SU-DHL-6 (cell line): ENCODE data around the gene NMB.

Experiments used
- H2AFZ ChIP-seq: fragments of 200-600 bp; sonication (generic); 2 replicates; pipeline ENCODE4 v1.6.1; 2014; ENCODE audit warnings: low read depth, mild to moderate bottlenecking, moderate library complexity, mixed read lengths, antibody characterized with exemption, low read length; ENCODE audit not compliant: severe bottlenecking
- H3F3A ChIP-seq: fragments of 200-600 bp; shearing (Covaris generic); 2 replicates; pipeline ENCODE4 v1.6.0; 2016; ENCODE audit warnings: antibody characterized with exemption, mild to moderate bottlenecking; ENCODE audit not compliant: insufficient read depth
- H3K27ac ChIP-seq: fragments of 200-600 bp; sonication (generic); 2 replicates; pipeline ENCODE4 v1.5.1; 2016; ENCODE audit warnings: low read depth, mild to moderate bottlenecking, low read length, moderate library complexity, mixed read lengths
- H3K27me3 ChIP-seq: fragments of 200-600 bp; sonication (generic), shearing (Covaris generic); 2 replicates; pipeline ENCODE4 v1.6.0; 2014; ENCODE audit warnings: mild to moderate bottlenecking, low read length
- H3K36me3 ChIP-seq: fragments of 200-600 bp; sonication (generic); 2 replicates; pipeline ENCODE4 v1.6.1; 2014; ENCODE audit warnings: mild to moderate bottlenecking, low read length, mixed read lengths
- H3K4me2 ChIP-seq: fragments of 300-600, 200-600 bp; shearing (Covaris generic), sonication (generic); 2 replicates; pipeline ENCODE4 v1.6.0; 2014; ENCODE audit warnings: low read length, low read depth, mild to moderate bottlenecking; ENCODE audit not compliant: poor library complexity, severe bottlenecking
- H3K4me3 ChIP-seq: fragments of 200-600 bp; sonication (generic); 2 replicates; pipeline ENCODE4 v1.5.1; 2014; ENCODE audit warnings: antibody characterized with exemption, low read length, mild to moderate bottlenecking, mixed read lengths; ENCODE audit not compliant: insufficient read depth, poor library complexity, severe bottlenecking
- H3K79me2 ChIP-seq: fragments of 200-600 bp; sonication (generic); 2 replicates; pipeline ENCODE4 v1.6.1; 2014; ENCODE audit warnings: mild to moderate bottlenecking, low read length, moderate library complexity; ENCODE audit not compliant: insufficient read depth
- H3K9ac ChIP-seq: fragments of 200-600 bp; sonication (generic); 2 replicates; pipeline ENCODE4 v1.7.0; 2014; ENCODE audit warnings: mild to moderate bottlenecking, low read length
- H3K9me2 ChIP-seq: fragments of 200-600 bp; sonication (generic); replicated peaks from 2 replicates; pipeline ENCODE4 v1.6.1; 2014; ENCODE audit warnings: low read length; ENCODE audit not compliant: insufficient read depth
- H3K9me3 ChIP-seq: fragments of 200-600 bp; sonication (generic); 2 replicates; pipeline ENCODE4 v1.6.1; 2014; ENCODE audit warnings: low read length, mixed read lengths; ENCODE audit not compliant: insufficient read depth
- H4K20me1 ChIP-seq: fragments of 200-600 bp; sonication (generic); 2 replicates; pipeline ENCODE4 v1.6.1; 2014; ENCODE audit warnings: low read depth, mild to moderate bottlenecking, antibody characterized with exemption, low read length, moderate library complexity, mixed read lengths
- EZH2phosphoT487 ChIP-seq: fragments of 200-600 bp; sonication (generic), shearing (Covaris generic); conservative IDR thresholded peaks from 2 replicates; pipeline ENCODE4 v1.6.1; 2018; ENCODE audit warnings: mild to moderate bottlenecking, antibody characterized with exemption, low read length, moderate library complexity, mixed read lengths
- TF ChIP-seq, protein P1 (sequence below): fragments of 200-600 bp; sonication (generic); IDR thresholded peaks from one replicate; pipeline ENCODE4 v1.5.1; 2017; ENCODE audit warnings: antibody characterized with exemption, mild to moderate bottlenecking, low read length, moderate library complexity; ENCODE audit not compliant: insufficient read depth, poor library complexity, severe bottlenecking

Gene NMB

DNA sequence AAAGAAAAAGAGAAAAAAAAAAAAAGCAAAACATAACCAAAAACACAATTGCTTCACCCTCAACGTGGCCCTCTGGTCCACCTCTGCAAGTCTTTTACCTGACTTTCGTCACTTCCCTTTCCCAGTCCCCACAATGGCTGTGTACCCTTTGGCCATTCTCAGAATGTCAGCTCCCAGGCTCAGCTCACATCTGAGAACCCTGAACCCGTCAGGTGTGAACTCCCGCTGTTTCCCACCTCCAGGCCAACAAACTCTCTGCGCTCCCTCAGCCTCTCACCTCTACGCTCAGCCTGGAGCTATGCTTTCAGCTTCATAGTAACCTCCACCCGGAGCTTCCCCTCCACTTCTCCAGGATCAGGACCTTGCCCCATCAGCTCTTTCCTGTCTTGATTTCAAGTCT is 33.6 kb downstream of the NMB start:
- no peak overlapping the region for H3K4me3 ChIP-seq
- H3K27me3 ChIP-seq: no peaks in the 10 kb centered on the region
- H3K27ac ChIP-seq: no peak overlapping the region
- no peak for TF ChIP-seq EZH2phosphoT487
- TF ChIP-seq, protein P1, sequence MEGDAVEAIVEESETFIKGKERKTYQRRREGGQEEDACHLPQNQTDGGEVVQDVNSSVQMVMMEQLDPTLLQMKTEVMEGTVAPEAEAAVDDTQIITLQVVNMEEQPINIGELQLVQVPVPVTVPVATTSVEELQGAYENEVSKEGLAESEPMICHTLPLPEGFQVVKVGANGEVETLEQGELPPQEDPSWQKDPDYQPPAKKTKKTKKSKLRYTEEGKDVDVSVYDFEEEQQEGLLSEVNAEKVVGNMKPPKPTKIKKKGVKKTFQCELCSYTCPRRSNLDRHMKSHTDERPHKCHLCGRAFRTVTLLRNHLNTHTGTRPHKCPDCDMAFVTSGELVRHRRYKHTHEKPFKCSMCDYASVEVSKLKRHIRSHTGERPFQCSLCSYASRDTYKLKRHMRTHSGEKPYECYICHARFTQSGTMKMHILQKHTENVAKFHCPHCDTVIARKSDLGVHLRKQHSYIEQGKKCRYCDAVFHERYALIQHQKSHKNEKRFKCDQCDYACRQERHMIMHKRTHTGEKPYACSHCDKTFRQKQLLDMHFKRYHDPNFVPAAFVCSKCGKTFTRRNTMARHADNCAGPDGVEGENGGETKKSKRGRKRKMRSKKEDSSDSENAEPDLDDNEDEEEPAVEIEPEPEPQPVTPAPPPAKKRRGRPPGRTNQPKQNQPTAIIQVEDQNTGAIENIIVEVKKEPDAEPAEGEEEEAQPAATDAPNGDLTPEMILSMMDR: no peak
- H3K9me2 ChIP-seq: no peaks in the 10 kb centered on the region
- no peaks in the 10 kb centered on the region for H3K79me2 ChIP-seq
- no peak overlapping the region for H3K9ac ChIP-seq
- H3F3A ChIP-seq: peaks cover 1% of the 10 kb centered on the region; the same call in 1 of the 2 replicates
- H4K20me1 ChIP-seq: no peaks in the 10 kb centered on the region
- no peak overlapping the region for H2AFZ ChIP-seq
- peaks cover 22% of the 10 kb centered on the region for H3K36me3 ChIP-seq
- peaks cover 20% of the 10 kb centered on the region for H3K9me3 ChIP-seq
- no peak overlapping the region for H3K4me2 ChIP-seq

DNA sequence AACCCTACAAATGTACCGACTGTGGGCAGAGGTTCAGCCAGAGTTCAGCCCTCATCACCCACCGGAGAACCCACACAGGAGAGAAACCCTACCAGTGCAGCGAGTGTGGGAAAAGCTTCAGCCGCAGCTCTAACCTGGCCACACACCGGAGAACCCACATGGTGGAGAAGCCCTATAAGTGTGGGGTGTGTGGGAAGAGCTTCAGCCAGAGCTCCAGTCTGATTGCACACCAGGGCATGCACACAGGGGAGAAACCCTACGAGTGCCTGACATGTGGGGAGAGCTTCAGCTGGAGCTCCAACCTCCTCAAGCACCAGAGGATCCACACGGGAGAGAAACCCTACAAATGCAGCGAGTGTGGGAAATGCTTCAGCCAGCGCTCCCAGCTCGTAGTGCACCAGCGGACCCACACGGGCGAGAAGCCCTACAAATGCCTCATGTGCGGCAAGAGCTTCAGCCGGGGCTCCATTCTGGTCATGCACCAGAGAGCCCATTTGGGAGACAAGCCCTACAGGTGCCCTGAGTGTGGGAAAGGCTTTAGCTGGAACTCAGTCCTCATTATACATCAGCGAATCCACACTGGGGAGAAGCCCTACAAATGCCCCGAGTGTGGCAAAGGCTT is 36.5 kb downstream of the NMB start:
- Histone ChIP-seq H3K79me2 (no peaks in the 10 kb centered on the region), H3K27ac (no peak overlapping the region), H3F3A (no peaks in the 10 kb centered on the region), H3K9ac (no peak overlapping the region), H3K36me3 (peaks cover 22% of the 10 kb centered on the region), H3K4me3 (no peak overlapping the region), H3K27me3 (no peaks in the 10 kb centered on the region), H2AFZ (no peak overlapping the region), H4K20me1 (no peaks in the 10 kb centered on the region), H3K9me3 (peaks cover 20% of the 10 kb centered on the region), H3K9me2 (no peaks in the 10 kb centered on the region), H3K4me2 (no peak overlapping the region)
- TF ChIP-seq EZH2phosphoT487: no peak
- TF ChIP-seq, protein P1: no peak

DNA sequence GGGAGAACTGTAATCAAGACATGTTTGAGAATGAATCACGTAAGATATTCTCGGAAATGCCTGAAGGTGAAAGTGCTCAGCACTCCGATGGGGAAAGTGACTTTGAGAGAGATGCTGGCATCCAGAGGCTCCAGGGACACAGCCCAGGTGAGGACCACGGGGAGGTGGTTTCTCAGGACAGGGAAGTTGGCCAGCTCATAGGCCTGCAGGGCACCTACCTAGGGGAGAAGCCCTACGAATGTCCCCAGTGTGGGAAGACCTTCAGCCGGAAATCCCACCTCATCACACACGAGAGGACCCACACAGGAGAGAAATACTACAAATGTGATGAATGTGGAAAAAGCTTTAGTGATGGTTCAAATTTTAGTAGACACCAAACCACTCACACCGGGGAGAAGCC is 37.4 kb downstream of the NMB start:
- H3K36me3 ChIP-seq: peaks cover 22% of the 10 kb centered on the region
- peaks cover 20% of the 10 kb centered on the region for H3K9me3 ChIP-seq
- H3K27me3 ChIP-seq: no peaks in the 10 kb centered on the region

More for the DNA sequence above, 37.4 kb downstream of the NMB start:
- H3K4me2 ChIP-seq: no peak overlapping the region
- H4K20me1 ChIP-seq: no peaks in the 10 kb centered on the region
- no peak overlapping the region for H3K4me3 ChIP-seq
- H3K9me2 ChIP-seq: no peaks in the 10 kb centered on the region
- no peak overlapping the region for H3K27ac ChIP-seq
- no peak overlapping the region for H3K9ac ChIP-seq
- H2AFZ ChIP-seq: no peak overlapping the region
- TF ChIP-seq EZH2phosphoT487: no peak
- TF ChIP-seq, protein P1: no peak
- H3K79me2 ChIP-seq: no peaks in the 10 kb centered on the region
- no peaks in the 10 kb centered on the region for H3F3A ChIP-seq
